OCI-LY1 (cell line): ENCODE results near the gene FDXACB1.

Experiments used
- EZH2 ChIP-seq: fragments of 200-600 bp; sonication (generic), shearing (Covaris generic); IDR thresholded peaks from 2 replicates; pipeline ENCODE4 v1.8.0; 2017; ENCODE audit warnings: borderline replicate concordance, mixed run types, mild to moderate bottlenecking, antibody characterized with exemption, low read length, moderate library complexity, mixed read lengths
- TF ChIP-seq, protein P1 (sequence below): fragments of 200-600 bp; sonication (generic), shearing (Covaris generic); IDR thresholded peaks from 2 replicates; pipeline ENCODE4 v1.5.1; 2017; ENCODE audit warnings: mild to moderate bottlenecking, antibody characterized with exemption, low read length, moderate library complexity, mixed read lengths

DNA sequence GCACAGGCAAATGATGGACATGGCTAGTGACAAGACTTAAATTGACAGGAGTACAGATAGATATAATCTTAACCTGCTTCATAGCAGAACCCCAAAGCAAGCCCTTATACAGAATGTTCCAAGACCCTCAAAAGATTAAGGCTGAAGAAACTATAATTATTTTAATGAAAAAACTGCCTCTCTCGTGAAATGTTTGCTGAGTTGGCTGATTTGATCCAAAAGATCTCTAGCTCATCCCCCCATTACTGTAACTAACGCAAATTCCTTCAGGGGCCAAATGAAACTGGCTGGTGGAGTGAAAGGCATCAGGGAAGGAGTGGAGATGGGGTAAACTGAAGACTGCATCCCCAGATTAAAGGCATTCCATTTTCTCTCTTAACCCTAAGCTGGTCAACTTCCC, 26.9 kb downstream of the FDXACB1 start:
- TF ChIP-seq EZH2: no peak
- TF ChIP-seq, protein P1, sequence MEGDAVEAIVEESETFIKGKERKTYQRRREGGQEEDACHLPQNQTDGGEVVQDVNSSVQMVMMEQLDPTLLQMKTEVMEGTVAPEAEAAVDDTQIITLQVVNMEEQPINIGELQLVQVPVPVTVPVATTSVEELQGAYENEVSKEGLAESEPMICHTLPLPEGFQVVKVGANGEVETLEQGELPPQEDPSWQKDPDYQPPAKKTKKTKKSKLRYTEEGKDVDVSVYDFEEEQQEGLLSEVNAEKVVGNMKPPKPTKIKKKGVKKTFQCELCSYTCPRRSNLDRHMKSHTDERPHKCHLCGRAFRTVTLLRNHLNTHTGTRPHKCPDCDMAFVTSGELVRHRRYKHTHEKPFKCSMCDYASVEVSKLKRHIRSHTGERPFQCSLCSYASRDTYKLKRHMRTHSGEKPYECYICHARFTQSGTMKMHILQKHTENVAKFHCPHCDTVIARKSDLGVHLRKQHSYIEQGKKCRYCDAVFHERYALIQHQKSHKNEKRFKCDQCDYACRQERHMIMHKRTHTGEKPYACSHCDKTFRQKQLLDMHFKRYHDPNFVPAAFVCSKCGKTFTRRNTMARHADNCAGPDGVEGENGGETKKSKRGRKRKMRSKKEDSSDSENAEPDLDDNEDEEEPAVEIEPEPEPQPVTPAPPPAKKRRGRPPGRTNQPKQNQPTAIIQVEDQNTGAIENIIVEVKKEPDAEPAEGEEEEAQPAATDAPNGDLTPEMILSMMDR: no peak
